GM19372 (cell line): ENCODE data around the gene TMEM178B.

Source experiments
- ATAC-seq: cut with Tn5 transposase; IDR thresholded peaks from one replicate; pipeline ENCODE4 v1.9.1; 2021; ENCODE audit warnings: mild to moderate bottlenecking, low read depth, moderate library complexity; ENCODE audit not compliant: unreplicated experiment

Gene TMEM178B

DNA sequence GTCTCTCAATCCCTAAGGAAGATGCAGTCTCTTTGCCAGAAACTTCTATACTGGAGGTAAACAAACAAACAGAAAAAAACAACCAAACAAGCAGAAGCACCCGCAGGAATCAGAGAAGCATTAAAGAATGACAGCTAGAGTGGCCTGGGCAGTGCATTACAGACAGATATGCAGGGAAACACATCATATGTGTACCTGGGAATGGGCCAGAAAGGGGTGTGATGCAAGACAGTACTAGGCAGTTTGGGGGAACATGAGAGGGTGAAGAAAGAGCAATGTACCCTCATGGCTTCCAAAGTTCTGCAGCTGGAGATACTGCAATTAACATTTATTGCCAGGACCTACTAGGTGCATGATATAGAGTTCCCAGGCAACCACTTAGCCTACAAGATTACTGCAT is 177.3 kb downstream of the TMEM178B start:
- ATAC-seq: no peak

GRCh38 chr7:141251957-141252356 is 178.1 kb downstream of the TMEM178B start:
- no peak for ATAC-seq

DNA sequence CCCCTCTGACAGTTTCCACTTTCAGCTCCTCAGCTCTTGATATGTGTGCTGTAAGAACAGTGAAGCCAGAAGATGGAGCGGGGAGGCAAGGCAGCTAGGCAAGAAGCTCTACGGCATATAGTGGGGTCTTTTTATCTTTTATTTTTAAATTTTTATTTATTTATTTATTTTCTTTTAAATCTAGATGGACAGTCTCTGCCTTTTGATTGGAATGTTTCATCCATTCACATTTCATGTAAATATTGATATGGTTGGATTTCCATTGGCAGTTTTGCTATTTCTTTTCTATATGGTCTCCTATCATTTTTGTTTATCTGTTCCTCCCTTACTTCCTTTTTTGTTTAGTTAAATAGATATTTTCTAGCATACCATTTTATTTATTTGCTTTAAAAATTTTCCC is 183.7 kb downstream of the TMEM178B start:
- no peak for ATAC-seq

DNA sequence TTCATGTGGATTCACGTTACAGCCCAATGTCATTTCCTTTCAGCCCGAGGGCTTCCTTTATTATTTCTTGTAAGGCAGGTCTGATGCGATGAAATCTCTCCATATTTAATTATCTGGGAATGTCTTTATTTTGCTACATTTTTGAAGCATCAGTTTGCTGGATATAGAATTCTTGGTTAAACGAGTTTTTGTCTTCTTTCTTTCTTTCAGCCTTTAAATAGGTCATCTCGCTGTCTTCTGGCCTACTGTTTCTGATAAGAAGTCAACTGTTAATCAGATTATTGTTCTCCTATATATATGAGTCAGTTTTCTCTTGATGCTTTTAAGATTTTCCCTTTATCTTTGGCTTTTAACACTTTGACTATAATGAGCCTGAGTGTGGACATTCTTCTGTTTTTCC is 184.7 kb downstream of the TMEM178B start:
- no peak for ATAC-seq

GRCh38 chr7:141262101-141263090 is 188.5 kb downstream of the TMEM178B start:
- ATAC-seq: no peak

DNA sequence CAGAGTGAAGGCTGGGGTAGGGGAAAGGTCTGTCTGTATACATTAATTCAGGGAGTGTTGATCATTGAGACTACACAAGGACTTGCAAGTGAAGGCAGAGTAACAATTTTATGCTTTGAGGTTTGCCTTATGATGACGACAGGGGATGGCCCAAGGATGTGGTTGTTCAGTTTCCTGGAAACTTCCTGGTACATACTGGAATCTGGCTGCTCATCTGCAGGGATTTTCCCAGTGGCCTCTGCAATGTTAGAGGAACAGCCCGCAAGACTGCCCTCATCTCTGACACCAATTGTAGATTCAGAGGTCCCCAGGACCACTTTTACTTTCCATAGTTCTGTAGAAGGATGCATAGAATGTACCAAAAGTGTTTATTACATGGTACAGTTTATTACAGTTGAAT is 189.6 kb downstream of the TMEM178B start:
- ATAC-seq: no peak

GRCh38 chr7:141263983-141264382 is 190.1 kb downstream of the TMEM178B start:
- no peak for ATAC-seq

DNA sequence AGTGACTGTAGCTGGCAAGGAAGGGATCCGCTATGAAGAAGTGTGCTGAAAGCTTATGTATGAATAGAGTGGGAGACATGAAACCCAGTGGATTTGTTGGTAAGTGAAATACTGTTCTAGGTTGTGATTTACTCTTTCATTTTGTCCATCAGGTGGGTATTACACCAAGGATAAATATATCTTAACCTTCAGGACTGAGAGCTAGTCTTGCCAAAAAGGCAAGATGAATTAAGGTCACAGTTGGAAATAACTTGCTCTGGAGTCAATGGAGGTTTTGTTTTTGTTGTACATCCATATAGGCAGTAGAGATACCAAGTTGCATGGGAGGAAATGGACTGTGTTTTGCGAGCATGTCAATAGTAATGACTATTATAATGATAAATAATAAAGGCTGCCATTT is 190.6 kb downstream of the TMEM178B start:
- no peak for ATAC-seq

- no peak for ATAC-seq
Observed at GRCh38 chr7:141265668-141266067, 191.8 kb downstream of the TMEM178B start.

DNA sequence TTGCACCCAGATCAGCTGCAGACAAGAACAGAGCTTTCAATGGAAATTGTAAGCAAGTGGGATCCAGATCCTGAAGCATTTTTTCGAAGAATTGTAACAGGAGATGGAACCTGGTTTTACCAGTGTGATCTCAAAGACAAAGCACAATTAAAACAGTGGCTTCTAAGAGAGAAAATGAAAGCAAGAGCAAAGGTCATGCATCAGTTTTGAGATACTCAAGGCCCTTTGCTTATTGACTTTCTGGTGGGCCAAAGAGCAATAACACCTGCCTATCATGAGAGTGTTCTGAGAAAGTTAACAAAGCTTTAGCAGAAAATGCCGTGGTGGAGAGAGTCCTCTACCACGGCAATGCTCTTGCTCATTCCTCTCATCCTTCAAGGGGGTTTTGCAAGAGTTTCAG is 194.8 kb downstream of the TMEM178B start:
- ATAC-seq: no peak

- no peak for ATAC-seq
Observed at GRCh38 chr7:141271451-141271850, 197.6 kb downstream of the TMEM178B start.

GRCh38 chr7:141272417-141272816 is 198.6 kb downstream of the TMEM178B start:
- no peak for ATAC-seq

DNA sequence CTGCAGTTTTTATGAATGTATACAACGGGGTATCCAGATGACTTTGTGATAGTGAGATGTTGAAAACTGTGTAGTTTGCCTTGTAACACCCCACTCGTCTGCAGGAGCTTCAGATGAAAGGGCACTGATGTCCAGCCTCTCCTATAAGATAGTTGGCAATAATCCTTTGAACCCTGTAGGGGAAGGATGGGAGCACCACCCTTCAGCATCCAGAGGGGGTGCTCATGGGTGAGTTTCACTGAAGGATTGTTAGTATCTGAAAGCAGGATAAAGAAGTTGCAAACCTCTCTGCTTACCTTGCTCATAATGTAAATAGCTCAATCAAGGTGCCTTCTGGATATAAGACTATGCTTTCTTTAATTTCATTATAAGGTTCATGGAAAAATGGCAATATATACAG is 201.5 kb downstream of the TMEM178B start:
- ATAC-seq: no peak

- no peak for ATAC-seq
Observed at GRCh38 chr7:141276031-141276430, 202.2 kb downstream of the TMEM178B start.

DNA sequence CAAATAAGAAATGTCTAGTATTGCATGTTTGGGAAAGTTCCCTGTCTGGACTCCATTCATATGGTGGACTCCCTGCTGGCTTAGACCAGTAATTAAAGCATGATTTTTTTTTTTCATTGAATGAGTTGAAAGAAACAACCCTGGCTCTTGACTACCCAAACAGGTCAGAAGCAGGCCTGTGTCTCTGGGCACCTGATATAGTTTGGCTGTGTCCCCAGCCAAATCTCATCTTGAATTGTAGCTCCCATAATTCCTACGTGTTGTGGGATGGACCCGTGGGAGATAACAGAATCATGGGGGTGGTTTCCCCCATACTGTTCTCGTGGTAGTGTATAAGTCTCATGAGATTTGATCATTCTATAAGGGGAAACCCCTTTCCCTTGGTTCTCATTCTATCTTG is 206.2 kb downstream of the TMEM178B start:
- no peak for ATAC-seq

GRCh38 chr7:141281311-141281710 is 207.4 kb downstream of the TMEM178B start:
- no peak for ATAC-seq

GRCh38 chr7:141286522-141286921 is 212.7 kb downstream of the TMEM178B start:
- no peak for ATAC-seq

DNA sequence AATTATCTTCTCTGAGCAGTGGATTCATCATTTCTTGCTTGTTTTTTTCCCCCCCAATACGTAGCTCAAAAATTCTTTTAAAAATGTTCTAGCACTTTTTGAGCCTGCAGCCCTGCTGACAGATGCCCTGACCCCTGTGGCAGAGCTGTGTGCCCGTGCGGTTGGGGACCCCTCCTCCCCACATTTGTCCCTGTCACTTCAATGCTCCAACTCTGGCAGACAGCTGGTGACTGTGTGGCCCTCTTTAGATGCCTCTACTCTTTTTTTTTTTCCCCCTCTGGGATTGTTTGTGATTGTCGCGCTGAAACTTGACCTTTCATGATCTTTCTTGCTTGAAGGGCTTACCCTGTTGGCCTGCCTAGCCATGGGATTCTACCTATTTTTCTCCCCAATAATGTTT is 214.1 kb downstream of the TMEM178B start:
- no peak for ATAC-seq

DNA sequence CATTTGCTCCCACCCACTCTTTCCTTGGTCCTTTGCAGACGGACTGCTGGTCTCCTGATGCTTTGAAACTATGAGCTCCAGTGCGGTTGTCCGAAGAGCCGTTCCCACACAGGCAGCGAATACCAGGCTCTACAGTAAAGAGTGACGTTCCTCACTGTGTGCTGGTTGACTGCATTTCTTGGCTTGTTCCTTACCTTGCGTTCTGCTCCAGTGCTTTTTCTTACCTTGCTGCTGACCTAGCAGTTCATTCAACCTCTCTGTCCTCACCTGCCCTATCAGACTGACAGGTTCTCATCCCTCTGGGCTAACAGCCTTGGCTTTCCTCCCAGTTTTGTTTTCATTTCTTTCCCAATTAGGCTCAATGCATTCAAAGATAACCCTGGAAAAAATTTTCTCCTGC is 214.8 kb downstream of the TMEM178B start:
- no peak for ATAC-seq

- ATAC-seq: no peak
Observed at GRCh38 chr7:141290365-141290764, 216.5 kb downstream of the TMEM178B start.

GRCh38 chr7:141290973-141291372 is 217.1 kb downstream of the TMEM178B start:
- ATAC-seq: no peak

DNA sequence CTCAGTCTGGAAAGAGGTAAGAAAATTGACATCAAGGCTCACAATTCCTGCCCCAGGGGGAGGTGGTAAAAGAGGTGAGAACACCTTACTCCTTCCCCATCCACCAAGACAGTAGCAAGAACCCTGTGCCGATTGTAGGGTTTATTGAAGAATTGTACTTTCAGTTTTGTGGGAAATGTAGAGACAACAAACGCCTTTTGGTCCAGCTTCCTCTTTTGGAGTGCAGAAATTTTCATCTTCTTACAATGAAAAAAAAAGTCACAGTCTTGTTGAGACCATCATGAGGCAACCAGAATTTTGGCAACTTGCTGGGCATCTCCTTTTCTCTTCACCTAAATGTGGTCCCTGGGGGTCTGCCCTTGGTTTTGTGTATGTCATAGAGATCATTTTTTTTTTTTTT is 217.7 kb downstream of the TMEM178B start:
- no peak for ATAC-seq
